Heart right ventricle (tissue), 16 donors: Measurements from ENCODE around the gene C22orf31. TPM values are rescaled to one million over a fixed set of nuclear protein-coding genes. Genes with fewer than 3 reads are reported as not detected.

Experiments used
- ATAC-seq, 8 donors: fragments of 200-7000 bp; cut with Tn5 transposase; one replicate each; pipeline ENCODE4 v1.9.1; 2020; ENCODE audit warnings: mild to moderate bottlenecking in 8 of 8, moderate library complexity in 8 of 8, moderate number of reproducible peaks in 1 of 8
- DNase-seq, 2 donors: peaks; one replicate each; pipeline ENCODE4 v3.0.0-alpha.2; 2020
- H3K27ac ChIP-seq, 10 donors: fragments of 200-600 bp; sonication (generic) in 2 of 10; one replicate each; pipeline versions ENCODE4 v1.5.0 to v1.8.0; 2020 to 2022; ENCODE audit warnings: mild to moderate bottlenecking in 3 of 10
- H3K27me3 ChIP-seq, 7 donors: fragments of 200-600 bp; one replicate each; pipeline ENCODE4 v1.8.0; 2021 to 2022; ENCODE audit warnings: mild to moderate bottlenecking in 2 of 7
- H3K36me3 ChIP-seq, 9 donors: fragments of 200-600 bp; sonication (generic) in 1 of 9; one replicate each; pipeline versions ENCODE4 v1.5.0 to v1.8.0; 2020 to 2022; ENCODE audit warnings: mild to moderate bottlenecking in 2 of 9
- H3K4me1 ChIP-seq, 9 donors: fragments of 200-600 bp; sonication (generic) in 1 of 9; one replicate each; pipeline versions ENCODE4 v1.5.0 to v1.8.0; 2020 to 2022; ENCODE audit warnings: mild to moderate bottlenecking in 4 of 9
- H3K4me3 ChIP-seq, 10 donors: fragments of 200-600 bp; sonication (generic) in 2 of 10; one replicate each; pipeline versions ENCODE4 v1.5.0 to v1.8.0; 2020 to 2022; ENCODE audit warnings: mild to moderate bottlenecking in 7 of 10, moderate library complexity in 2 of 10
- H3K9me3 ChIP-seq, 11 donors: fragments of 200-600 bp in 10 of 11; sonication (generic) in 2 of 11; one replicate each; pipeline versions ENCODE4 v1.5.0 to v1.8.0; 2013 to 2022; ENCODE audit warnings: mild to moderate bottlenecking in 2 of 11, control low read depth in 1 of 11, moderate library complexity in 1 of 11
- WGBS, 2 donors: extraction: QIAGEN DNeasy Blood & Tissue Kit; methylation state at CpG; one replicate each; pipeline ENCODE4 v1.1.7; 2013; ENCODE audit warnings: inconsistent platforms in 1 of 2; 5-methylcytosine and 5-hydroxymethylcytosine counted together
- intact Hi-C, 10 donors: fragments of 100-400 bp; cut with DNase I; formaldehyde crosslinking; loops; one replicate each; pipeline versions ENCODE4 v1.11.1 to v1.14.2; 2022
- polyA plus RNA-seq, 2 donors: library from polyadenylated mRNA; stranded (reverse); fragments of 200-250 nt; gene quantifications; one replicate each; pipeline ENCODE4 v1.2.3, GENCODE V29; 2013
- total RNA-seq, 10 donors: library from RNA; stranded (reverse); fragmentation: NEBNext Ultra II Directional in 3 of 10; extraction: Animal tissue kit (Norgen Biotek cat#: 25700) in 3 of 10; gene quantifications; one replicate each; pipeline versions ENCODE4 v1.2.1 to v1.2.4, GENCODE V29; 2021 to 2023
- TF ChIP-seq, protein P1 (sequence below), 9 donors: fragments of 200-600 bp; sonication (generic) in 2 of 9; IDR thresholded peaks; one replicate each; pipeline versions ENCODE4 v1.5.0 to v1.8.0; 2021 to 2022; ENCODE audit warnings: antibody characterized with exemption in 9 of 9, mild to moderate bottlenecking in 5 of 9, moderate library complexity in 1 of 9
- donor health status: Arrhythmogenic right ventricular cardiomyopathy.
- donor health status: ischemic (EF 13 %, LVEDD 7.1; RV severe dilation, severe dysfunction).
- donor health status: healthy with polysubstance abuse.
- donor health status: DM: no; HTN: yes; CAD: no.
- donor health status: DM: no; HTN: no; CAD: no.
- donor health status: ischemic (EF 25% LVEDD 6.9; RV normal size, moderate dysfunction).
- donor health status: ischemic (EF 25% LVEDD 5.7; RV mildly dilated, moderate dysfunction).
- donor health status: healthy.
- donor health status: DM: yes; HTN: yes; CAD: no.
- donor health status: Ischemic cardiomyopathy.
- donor health status: ischemic (EF 35%, LVEDD 5.7; RV mildly dilated, moderate dysfunction).
- donor health status: nonischemic (EF 11% LVEDD 7.7; RV severe dilation, severe dysfunction).
- donor health status: DM: yes; HTN: yes; CAD: no.
- donor health status: PGD.
- donor health status: ischemic (EF 29% LVEDD 5.4; RV normal size, mild dysfunction).
- donor health status: nonischemic (EF 23%, LVEDD 6.1; RV moderate dilation, normal function).

C22orf31 gene
- total and polyA plus RNA-seq, 12 donors: 0.24 TPM; not detected in 11

GRCh38 chr22:29071261-29072045 lies 9.8 kb upstream of the C22orf31 start:
- H3K27me3 ChIP-seq: peaks cover 0 to 81% (median 0%) of the 10 kb centered on the region in 7 donors
- H3K9me3 ChIP-seq: no peaks in the 10 kb centered on the region
- peak in 4 of 8 donors; percentile 13 to 26 (median 22) for ATAC-seq
- intact Hi-C loops: loop anchor here in 4 of 10 donors (5.0 to 10.0 kb wide), 2 partner anchors 81 to 83 kb away; no protein-coding TSS in a partner anchor
- H3K4me3 ChIP-seq: peak overlapping the region in 9 of 10 donors; percentile 13 to 86 (median 62)
- H3K27ac ChIP-seq: peak overlapping the region in 1 of 10 donors; percentile 5
- no peaks in the 10 kb centered on the region for H3K36me3 ChIP-seq
- TF ChIP-seq, protein P1, sequence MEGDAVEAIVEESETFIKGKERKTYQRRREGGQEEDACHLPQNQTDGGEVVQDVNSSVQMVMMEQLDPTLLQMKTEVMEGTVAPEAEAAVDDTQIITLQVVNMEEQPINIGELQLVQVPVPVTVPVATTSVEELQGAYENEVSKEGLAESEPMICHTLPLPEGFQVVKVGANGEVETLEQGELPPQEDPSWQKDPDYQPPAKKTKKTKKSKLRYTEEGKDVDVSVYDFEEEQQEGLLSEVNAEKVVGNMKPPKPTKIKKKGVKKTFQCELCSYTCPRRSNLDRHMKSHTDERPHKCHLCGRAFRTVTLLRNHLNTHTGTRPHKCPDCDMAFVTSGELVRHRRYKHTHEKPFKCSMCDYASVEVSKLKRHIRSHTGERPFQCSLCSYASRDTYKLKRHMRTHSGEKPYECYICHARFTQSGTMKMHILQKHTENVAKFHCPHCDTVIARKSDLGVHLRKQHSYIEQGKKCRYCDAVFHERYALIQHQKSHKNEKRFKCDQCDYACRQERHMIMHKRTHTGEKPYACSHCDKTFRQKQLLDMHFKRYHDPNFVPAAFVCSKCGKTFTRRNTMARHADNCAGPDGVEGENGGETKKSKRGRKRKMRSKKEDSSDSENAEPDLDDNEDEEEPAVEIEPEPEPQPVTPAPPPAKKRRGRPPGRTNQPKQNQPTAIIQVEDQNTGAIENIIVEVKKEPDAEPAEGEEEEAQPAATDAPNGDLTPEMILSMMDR (IDR thresholded peaks at IDR 0.05): no peak
- 6 to 10% methylated on average over 60 of the region's 60 CpGs for WGBS, 2 donors
- peak in 1 of 2 donors; percentile 51 for DNase-seq
- peaks cover 4 to 45% (median 29%) of the 10 kb centered on the region in 9 donors for H3K4me1 ChIP-seq

DNA sequence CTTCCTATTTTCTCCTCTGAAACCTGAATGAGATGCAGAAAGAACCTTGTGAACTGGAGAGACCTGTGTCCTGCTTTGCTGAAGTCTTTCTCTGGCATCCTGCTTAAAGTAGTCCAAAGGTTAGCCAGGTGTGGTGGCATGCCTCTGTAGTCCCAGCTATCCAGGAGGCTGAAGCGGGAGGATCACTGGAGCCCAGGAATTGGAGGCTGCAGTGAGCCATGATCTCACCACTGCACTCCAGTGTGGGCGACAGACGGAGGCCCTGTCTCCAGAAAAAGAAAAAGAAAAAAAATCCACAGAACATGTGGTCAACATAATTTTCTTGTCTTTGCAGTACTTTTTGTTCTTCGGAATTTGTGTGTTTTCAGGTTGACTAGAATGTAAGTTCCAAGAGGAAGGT lies 8.9 kb upstream of the C22orf31 start:
- WGBS, 2 donors: 98 to 99% methylated on average over 4 of the region's 4 CpGs
- intact Hi-C loops: loop anchor here in 4 of 10 donors (5.0 to 10.0 kb wide), 2 partner anchors 82 to 84 kb away; no protein-coding TSS in a partner anchor
- no peaks in the 10 kb centered on the region for H3K9me3 ChIP-seq
- no peaks in the 10 kb centered on the region for H3K36me3 ChIP-seq
- H3K27ac ChIP-seq: no peak overlapping the region
- H3K4me3 ChIP-seq: no peak overlapping the region
- no peak for ATAC-seq
- TF ChIP-seq, protein P1 (IDR thresholded peaks at IDR 0.05): no peak
- peaks cover 4 to 45% (median 29%) of the 10 kb centered on the region in 9 donors for H3K4me1 ChIP-seq
- no peak for DNase-seq
- peaks cover 0 to 73% (median 0%) of the 10 kb centered on the region in 7 donors for H3K27me3 ChIP-seq

DNA sequence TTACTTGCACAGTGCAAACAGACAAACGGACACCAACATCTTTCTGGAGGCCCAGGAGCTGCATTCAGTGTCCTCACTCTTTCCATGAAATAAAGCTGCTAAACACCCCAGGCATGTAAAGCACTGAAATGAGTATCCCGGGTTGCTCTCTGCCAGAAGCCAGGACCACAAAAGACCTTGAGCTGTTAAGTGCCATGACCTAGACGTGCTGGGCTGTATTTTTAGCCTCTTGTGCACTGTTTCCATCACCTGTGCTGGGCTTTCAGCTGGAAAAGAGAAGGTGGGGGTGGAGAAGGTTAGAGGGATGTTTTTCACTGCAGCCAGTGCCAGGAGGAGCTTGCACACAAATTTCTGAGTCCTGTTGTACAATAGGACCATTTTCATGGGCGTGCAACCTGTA lies 7.8 kb upstream of the C22orf31 start:
- peaks cover 0 to 63% (median 0%) of the 10 kb centered on the region in 7 donors for H3K27me3 ChIP-seq
- no peak for DNase-seq
- TF ChIP-seq, protein P1 (IDR thresholded peaks at IDR 0.05): no peak
- peak in 1 of 8 donors; percentile 20 for ATAC-seq
- H3K4me3 ChIP-seq: no peak overlapping the region
- WGBS, 2 donors: 69 to 75% methylated on average over 4 of the region's 4 CpGs
- peaks cover 4 to 39% (median 28%) of the 10 kb centered on the region in 9 donors for H3K4me1 ChIP-seq
- H3K9me3 ChIP-seq: no peaks in the 10 kb centered on the region
- intact Hi-C loops: loop anchor here in 1 of 10 donors (10.0 kb wide), 1 partner anchor 85 kb away; no protein-coding TSS in a partner anchor
- no peak overlapping the region for H3K27ac ChIP-seq
- H3K36me3 ChIP-seq: no peaks in the 10 kb centered on the region

GRCh38 chr22:29065468-29066190 lies 4.0 kb upstream of the C22orf31 start:
- TF ChIP-seq, protein P1 (IDR thresholded peaks at IDR 0.05): no peak
- H3K4me1 ChIP-seq: peaks cover 0 to 9% (median 0%) of the 10 kb centered on the region in 9 donors
- no peaks in the 10 kb centered on the region for H3K9me3 ChIP-seq
- peaks cover 0 to 39% (median 0%) of the 10 kb centered on the region in 7 donors for H3K27me3 ChIP-seq
- no peak overlapping the region for H3K27ac ChIP-seq
- H3K4me3 ChIP-seq: no peak overlapping the region
- 32 to 34% methylated on average over 7 of the region's 7 CpGs for WGBS, 2 donors
- DNase-seq: no peak
- intact Hi-C loops: loop anchor here in 1 of 10 donors (10.0 kb wide), 1 partner anchor 89 kb away; no protein-coding TSS in a partner anchor
- ATAC-seq: no peak
- H3K36me3 ChIP-seq: no peaks in the 10 kb centered on the region
